H9 (cell line): Measurements from ENCODE around the gene LPP. TPM values are rescaled to one million over a fixed set of nuclear protein-coding genes. Genes with fewer than 3 reads are reported as not detected.

ENCODE experiments used
- DNase-seq: peaks from one replicate; pipeline ENCODE4 v3.0.0-alpha.2; 2017
- H2AFZ ChIP-seq: one replicate; pipeline ENCODE4 v1.6.1; 2013; ENCODE audit warnings: mild to moderate bottlenecking, low read length, control low read depth, moderate library complexity
- H2AK5ac ChIP-seq: 2 replicates; pipeline ENCODE4 v1.6.1; 2013; ENCODE audit warnings: low read length, control low read depth, mixed read lengths; ENCODE audit not compliant: insufficient read length
- H2BK120ac ChIP-seq: one replicate; pipeline ENCODE4 v1.6.1; 2013; ENCODE audit warnings: low read depth, mild to moderate bottlenecking, low read length, control low read depth, inconsistent platforms; ENCODE audit not compliant: poor library complexity, severe bottlenecking
- H2BK12ac ChIP-seq: 2 replicates; pipeline ENCODE4 v1.6.1; 2013; ENCODE audit warnings: low read length, control low read depth, mixed read lengths, low read depth; ENCODE audit not compliant: insufficient read length
- H2BK15ac ChIP-seq: 2 replicates; pipeline ENCODE4 v1.6.1; 2013; ENCODE audit warnings: low read depth, low read length, control low read depth
- H2BK20ac ChIP-seq: one replicate; pipeline ENCODE4 v1.6.1; 2013; ENCODE audit warnings: low read depth, mild to moderate bottlenecking, low read length, control low read depth, inconsistent platforms; ENCODE audit not compliant: poor library complexity, severe bottlenecking
- H2BK5ac ChIP-seq: 2 replicates; pipeline ENCODE4 v1.6.1; 2013; ENCODE audit warnings: low read length, control low read depth, mixed read lengths; ENCODE audit not compliant: insufficient read length
- H3K14ac ChIP-seq: 2 replicates; pipeline ENCODE4 v1.6.1; 2013; ENCODE audit warnings: low read length, control low read depth; ENCODE audit not compliant: insufficient read depth
- H3K18ac ChIP-seq: 2 replicates; pipeline ENCODE4 v1.6.1; 2013; ENCODE audit warnings: low read depth, mild to moderate bottlenecking, mixed read lengths, low read length, control low read depth; ENCODE audit not compliant: insufficient read length
- H3K23ac ChIP-seq: 2 replicates; pipeline ENCODE4 v1.6.1; 2013; ENCODE audit warnings: low read length, control low read depth, mixed read lengths, low read depth; ENCODE audit not compliant: insufficient read length
- H3K23me2 ChIP-seq: 2 replicates; pipeline ENCODE4 v1.6.1; 2013; ENCODE audit warnings: low read depth, mild to moderate bottlenecking, mixed read lengths, low read length, control low read depth; ENCODE audit not compliant: insufficient read length, poor library complexity, severe bottlenecking
- H3K27ac ChIP-seq: 2 replicates; pipeline ENCODE4 v1.5.1; 2013; ENCODE audit warnings: low read length, control low read depth, mixed read lengths, low read depth; ENCODE audit not compliant: insufficient read length
- H3K27me3 ChIP-seq: 2 replicates; pipeline ENCODE4 v1.6.1; 2013; ENCODE audit warnings: low read length, control low read depth, inconsistent platforms; ENCODE audit not compliant: insufficient read depth
- H3K4ac ChIP-seq: 2 replicates; pipeline ENCODE4 v1.6.1; 2013; ENCODE audit warnings: low read depth, mild to moderate bottlenecking, control low read depth, inconsistent platforms, low read length, moderate library complexity
- H3K4me1 ChIP-seq: 2 replicates; pipeline ENCODE4 v1.6.1; 2013; ENCODE audit warnings: low read length, control low read depth, inconsistent platforms; ENCODE audit not compliant: insufficient read depth
- H3K4me2 ChIP-seq: 2 replicates; pipeline ENCODE4 v1.6.1; 2013; ENCODE audit warnings: low read length, control low read depth, mixed read lengths; ENCODE audit not compliant: insufficient read length, insufficient read depth
- H3K56ac ChIP-seq: 2 replicates; pipeline ENCODE4 v1.6.1; 2013; ENCODE audit warnings: low read depth, mild to moderate bottlenecking, mixed read lengths, low read length, control low read depth; ENCODE audit not compliant: insufficient read length
- H3K79me1 ChIP-seq: 2 replicates; pipeline ENCODE4 v1.6.1; 2013; ENCODE audit warnings: low read depth, mild to moderate bottlenecking, moderate library complexity, low read length, control low read depth, inconsistent platforms; ENCODE audit not compliant: insufficient read depth, poor library complexity, severe bottlenecking
- H3K79me2 ChIP-seq: 2 replicates; pipeline ENCODE4 v1.6.1; 2013; ENCODE audit warnings: low read length, control low read depth, inconsistent platforms; ENCODE audit not compliant: insufficient read depth
- H3K9ac ChIP-seq: 2 replicates; pipeline ENCODE4 v1.6.1; 2013; ENCODE audit warnings: low read length, control low read depth, mixed read lengths; ENCODE audit not compliant: insufficient read length; ENCODE audit errors: extremely low read depth
- H3K9me3 ChIP-seq: one replicate; pipeline ENCODE4 v1.6.1; 2013; ENCODE audit warnings: low read depth, low read length, inconsistent platforms; ENCODE audit not compliant: control insufficient read depth
- H3T11ph ChIP-seq: one replicate; pipeline ENCODE4 v1.6.1; 2013; ENCODE audit warnings: mild to moderate bottlenecking, low read length, control low read depth, inconsistent platforms
- H4K20me1 ChIP-seq: one replicate; pipeline ENCODE4 v1.6.1; 2013; ENCODE audit not compliant: control insufficient read depth, insufficient read length, insufficient read depth
- H4K5ac ChIP-seq: 2 replicates; pipeline ENCODE4 v1.6.1; 2013; ENCODE audit warnings: low read depth, mild to moderate bottlenecking, mixed read lengths, low read length, control low read depth; ENCODE audit not compliant: insufficient read length
- H4K8ac ChIP-seq: replicated peaks from 2 replicates; pipeline ENCODE4 v1.6.1; 2013; ENCODE audit warnings: low read length, control low read depth, mixed read lengths, low read depth; ENCODE audit not compliant: insufficient read length
- H4K91ac ChIP-seq: 2 replicates; pipeline ENCODE4 v1.6.1; 2013; ENCODE audit warnings: low read depth, mild to moderate bottlenecking, moderate library complexity, mixed read lengths, low read length, control low read depth; ENCODE audit not compliant: insufficient read length
- H3K27ac Mint-ChIP-seq, 3 experiments: 2 replicates in 2 of 3; 3 replicates in 1 of 3; pipeline ENCODE4 v1.8.0; 2020 to 2021; ENCODE audit warnings: mixed read lengths in 3 of 3, mild to moderate bottlenecking in 1 of 3, moderate library complexity in 1 of 3
- H3K27me3 Mint-ChIP-seq: 2 replicates; pipeline ENCODE4 v1.8.0; 2021; ENCODE audit warnings: low read depth, mild to moderate bottlenecking, moderate library complexity, mixed read lengths
- H3K36me3 Mint-ChIP-seq, 3 experiments: 2 replicates in 2 of 3; 3 replicates in 1 of 3; pipeline ENCODE4 v1.8.0; 2020 to 2021; ENCODE audit warnings: low read depth in 3 of 3, mixed read lengths in 3 of 3; ENCODE audit not compliant: insufficient read depth in 1 of 3
- H3K4me1 Mint-ChIP-seq, 2 experiments: 2 replicates each; pipeline ENCODE4 v1.8.0; 2020; ENCODE audit warnings: mixed read lengths in 2 of 2
- H3K4me3 Mint-ChIP-seq, 2 experiments: 2 replicates in 1 of 2; 3 replicates in 1 of 2; pipeline ENCODE4 v1.8.0; 2020 to 2021; ENCODE audit warnings: mild to moderate bottlenecking in 2 of 2, mixed read lengths in 2 of 2, moderate library complexity in 1 of 2
- H3K9me3 Mint-ChIP-seq, 2 experiments: 2 replicates in 1 of 2; 3 replicates in 1 of 2; pipeline ENCODE4 v1.8.0; 2020; ENCODE audit warnings: mild to moderate bottlenecking in 2 of 2, mixed read lengths in 2 of 2, moderate library complexity in 1 of 2
- CTCF ChIP-seq: fragments of 200-600 bp; sonication (generic); conservative IDR thresholded peaks from 3 replicates; pipeline ENCODE4 v1.8.0; 2021; ENCODE audit warnings: antibody characterized with exemption, mild to moderate bottlenecking
- WGBS: extraction: QIAGEN DNeasy Blood & Tissue Kit; methylation state at CpG from one replicate; pipeline ENCODE4 v1.1.7; 2013; ENCODE audit warnings: missing lambda C conversion rate, low lambda C conversion rate, mixed read lengths; ENCODE audit not compliant: insufficient read length; ENCODE audit errors: extremely low coverage; 5-methylcytosine and 5-hydroxymethylcytosine counted together
- total RNA-seq: library from RNA; stranded (reverse); gene quantifications from 2 replicates; pipeline ENCODE4 v1.2.1, GENCODE V29; 2021

Gene LPP
- total RNA-seq, 1 experiment from 2014 or later = 64.6 TPM

GRCh38 chr3:188870431-188870830 lies 716.5 kb downstream of the LPP start:
- Histone ChIP-seq H2BK120ac (no peak overlapping the region), H3K9ac (no peak overlapping the region), H4K20me1 (no peaks in the 10 kb centered on the region), H3K4me2 (no peak overlapping the region), H4K8ac (no peak overlapping the region), H4K91ac (no peak overlapping the region), H2AFZ (no peak overlapping the region), H3K56ac (no peak overlapping the region), H3K4me1 (no peaks in the 10 kb centered on the region), H3K23ac (no peak overlapping the region), H2BK20ac (no peak overlapping the region), H2BK12ac (no peak overlapping the region), H2BK5ac (no peak overlapping the region), H3T11ph (no peak overlapping the region), H3K79me1 (no peaks in the 10 kb centered on the region), H3K27ac (no peak overlapping the region), H3K9me3 (no peaks in the 10 kb centered on the region), H3K14ac (no peak overlapping the region), H3K23me2 (no peaks in the 10 kb centered on the region), H3K18ac (no peak overlapping the region), H2AK5ac (no peak overlapping the region), H4K5ac (no peak overlapping the region), H2BK15ac (no peak overlapping the region), H3K79me2 (no peaks in the 10 kb centered on the region), H3K4ac (no peak overlapping the region), H3K27me3 (no peaks in the 10 kb centered on the region)
- H3K4me3 Mint-ChIP-seq = no peak overlapping the region
- no peak for DNase-seq
- H3K4me1 Mint-ChIP-seq = peaks cover 4 to 5% of the 10 kb centered on the region in 2 experiments; a peak in 3 of 4 replicates
- no peaks in the 10 kb centered on the region for H3K27me3 Mint-ChIP-seq
- no peaks in the 10 kb centered on the region; a peak in 1 of 5 replicates for H3K9me3 Mint-ChIP-seq
- no CpG with 5 or more reads among the region's 8 CpGs for WGBS
- 0 out of 7 replicates have a peak, but pooled peaks cover 0 to 6% (median 0%) of the 10 kb centered on the region in 3 experiments for H3K36me3 Mint-ChIP-seq
- TF ChIP-seq CTCF = no peak
- no peak overlapping the region for H3K27ac Mint-ChIP-seq
